ENCODE results near the gene RASAL1. TPM values are rescaled to one million over a fixed set of nuclear protein-coding genes. Genes with fewer than 3 reads are reported as not detected.
A peak's percentile ranks its signal among the peaks of the same experiment; 100 is the strongest.
"Not testable (repeated sequence)": the region's sequence is repeated elsewhere in the genome, so short reads cannot be mapped to it uniquely, and the experiment has no call there.

RASAL1 gene
- total RNA-seq, 1 experiment from 2014 or later: 8.1 TPM

DNA sequence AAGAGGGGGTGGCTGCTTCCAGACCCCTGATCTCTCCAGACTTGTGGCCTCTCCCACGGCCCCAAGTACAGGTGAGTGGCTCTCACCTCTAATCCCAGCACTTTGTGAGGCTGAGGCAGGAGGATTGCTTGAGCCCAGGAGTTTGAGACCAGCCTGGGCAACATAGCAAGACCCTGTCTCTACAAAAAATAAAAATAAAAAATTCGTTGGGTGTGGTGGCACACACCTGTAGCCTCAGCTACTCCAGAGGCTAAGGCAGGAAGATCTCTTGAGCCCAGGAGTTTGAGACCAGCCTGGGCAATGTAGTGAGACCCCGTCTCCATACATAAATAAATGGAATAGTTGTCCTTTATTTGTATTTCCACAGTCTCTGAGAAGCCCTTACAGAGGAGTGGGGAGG, 6.2 kb upstream of the RASAL1 start:
- H3K9me3 Mint-ChIP-seq; H3K4me3 Mint-ChIP-seq; H3K27ac Mint-ChIP-seq; H3K36me3 Mint-ChIP-seq; H3K27me3 Mint-ChIP-seq (ENCODE audit: low read depth); H3K4me1 Mint-ChIP-seq; ATAC-seq; POLR2A ChIA-PET; DNase-seq (ENCODE audit: low spot score): not testable (repeated sequence)
- TF ChIP-seq ZNF121 (CRISPR knock-in tag; IDR thresholded peaks at IDR 0.05): peak; percentile 54; the same call in 1 of the 2 replicates
- CTCF ChIA-PET: interaction anchor here (1.2 to 1.8 kb wide), 3 partner anchors 11 to 44 kb away, joined by 3 to 7 read pairs (median 6); no protein-coding TSS in a partner anchor

DNA sequence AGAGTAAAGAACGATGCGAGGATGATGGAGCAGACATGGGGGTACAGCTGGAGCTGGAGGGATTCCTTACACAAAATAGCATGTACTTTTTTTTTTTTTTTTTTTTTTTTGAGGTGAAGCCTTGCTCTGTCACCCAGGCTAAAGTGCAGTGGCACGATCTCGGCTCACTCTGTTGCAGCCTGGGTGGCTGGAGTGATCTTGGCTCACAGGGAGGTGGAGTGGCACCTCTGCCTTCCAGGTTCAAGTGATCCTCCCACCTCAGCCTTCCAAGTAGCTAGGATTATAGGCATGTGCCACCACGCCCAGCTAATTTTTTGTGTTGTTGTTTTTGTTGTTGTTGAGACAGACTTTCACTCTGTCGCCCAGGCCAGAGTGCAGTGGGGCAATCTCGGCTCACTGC, 5.1 kb upstream of the RASAL1 start:
- H3K27ac Mint-ChIP-seq: no peak overlapping the region; the same call in 1 of the 2 replicates
- POLR2A ChIA-PET: interaction anchor here (0.6 kb wide), 1 partner anchor 158 kb away, joined by 4 read pairs; no protein-coding TSS in a partner anchor

DNA sequence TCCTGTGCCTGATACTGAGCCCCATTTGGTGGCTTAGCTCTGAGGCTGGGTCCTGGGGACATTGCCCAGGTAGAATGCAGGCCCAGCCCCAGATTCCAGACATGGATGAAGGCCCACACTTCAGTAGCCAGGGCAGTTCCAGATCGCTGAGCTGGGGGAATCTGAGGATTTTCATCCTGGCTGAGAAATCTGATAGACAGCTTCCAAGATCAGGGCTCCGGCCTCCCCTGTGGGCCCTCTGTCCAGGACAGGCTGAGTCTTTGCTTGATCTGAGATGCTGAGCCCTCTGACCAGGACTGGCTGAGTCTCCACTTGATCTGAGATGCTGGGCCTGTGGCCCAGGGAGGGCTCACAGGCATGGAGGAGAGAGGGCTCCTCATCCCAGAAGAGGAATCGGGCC, 3.3 kb upstream of the RASAL1 start:
- ATAC-seq: no peak
- H3K27ac Mint-ChIP-seq: no peak overlapping the region
- peaks cover 15% of the 10 kb centered on the region for H3K4me1 Mint-ChIP-seq
- H3K4me3 Mint-ChIP-seq: no peak overlapping the region
- CTCF ChIA-PET: interaction anchor here (0.6 to 1.6 kb wide), 5 partner anchors 10 to 323 kb away, joined by 3 to 5 read pairs (median 3); partner anchors contain the start of gene CFAP73
- DNase-seq (ENCODE audit: low spot score): no peak
- no peaks in the 10 kb centered on the region for H3K36me3 Mint-ChIP-seq
- H3K27me3 Mint-ChIP-seq (ENCODE audit: low read depth): peaks cover 26% of the 10 kb centered on the region
- TF ChIP-seq GRHL2 (CRISPR knock-in tag; IDR thresholded peaks at IDR 0.05; ENCODE audit: insufficient replicate concordance, severe bottlenecking) (no peak), ZNF416 (CRISPR knock-in tag; IDR thresholded peaks at IDR 0.05) (no peak)
- TF ChIP-seq, protein P1, sequence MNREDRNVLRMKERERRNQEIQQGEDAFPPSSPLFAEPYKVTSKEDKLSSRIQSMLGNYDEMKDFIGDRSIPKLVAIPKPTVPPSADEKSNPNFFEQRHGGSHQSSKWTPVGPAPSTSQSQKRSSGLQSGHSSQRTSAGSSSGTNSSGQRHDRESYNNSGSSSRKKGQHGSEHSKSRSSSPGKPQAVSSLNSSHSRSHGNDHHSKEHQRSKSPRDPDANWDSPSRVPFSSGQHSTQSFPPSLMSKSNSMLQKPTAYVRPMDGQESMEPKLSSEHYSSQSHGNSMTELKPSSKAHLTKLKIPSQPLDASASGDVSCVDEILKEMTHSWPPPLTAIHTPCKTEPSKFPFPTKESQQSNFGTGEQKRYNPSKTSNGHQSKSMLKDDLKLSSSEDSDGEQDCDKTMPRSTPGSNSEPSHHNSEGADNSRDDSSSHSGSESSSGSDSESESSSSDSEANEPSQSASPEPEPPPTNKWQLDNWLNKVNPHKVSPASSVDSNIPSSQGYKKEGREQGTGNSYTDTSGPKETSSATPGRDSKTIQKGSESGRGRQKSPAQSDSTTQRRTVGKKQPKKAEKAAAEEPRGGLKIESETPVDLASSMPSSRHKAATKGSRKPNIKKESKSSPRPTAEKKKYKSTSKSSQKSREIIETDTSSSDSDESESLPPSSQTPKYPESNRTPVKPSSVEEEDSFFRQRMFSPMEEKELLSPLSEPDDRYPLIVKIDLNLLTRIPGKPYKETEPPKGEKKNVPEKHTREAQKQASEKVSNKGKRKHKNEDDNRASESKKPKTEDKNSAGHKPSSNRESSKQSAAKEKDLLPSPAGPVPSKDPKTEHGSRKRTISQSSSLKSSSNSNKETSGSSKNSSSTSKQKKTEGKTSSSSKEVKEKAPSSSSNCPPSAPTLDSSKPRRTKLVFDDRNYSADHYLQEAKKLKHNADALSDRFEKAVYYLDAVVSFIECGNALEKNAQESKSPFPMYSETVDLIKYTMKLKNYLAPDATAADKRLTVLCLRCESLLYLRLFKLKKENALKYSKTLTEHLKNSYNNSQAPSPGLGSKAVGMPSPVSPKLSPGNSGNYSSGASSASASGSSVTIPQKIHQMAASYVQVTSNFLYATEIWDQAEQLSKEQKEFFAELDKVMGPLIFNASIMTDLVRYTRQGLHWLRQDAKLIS (CRISPR knock-in tag; IDR thresholded peaks at IDR 0.05; ENCODE audit: borderline replicate concordance): no peak
- POLR2A ChIA-PET: interaction anchor here (1.3 kb wide), 1 partner anchor 14 kb away, joined by 3 read pairs; no protein-coding TSS in a partner anchor
- H3K9me3 Mint-ChIP-seq: no peaks in the 10 kb centered on the region

More for the DNA sequence above, 5.1 kb upstream of the RASAL1 start:
- no peaks in the 10 kb centered on the region for H3K9me3 Mint-ChIP-seq
- H3K4me3 Mint-ChIP-seq: no peak overlapping the region
- TF ChIP-seq, protein P2, sequence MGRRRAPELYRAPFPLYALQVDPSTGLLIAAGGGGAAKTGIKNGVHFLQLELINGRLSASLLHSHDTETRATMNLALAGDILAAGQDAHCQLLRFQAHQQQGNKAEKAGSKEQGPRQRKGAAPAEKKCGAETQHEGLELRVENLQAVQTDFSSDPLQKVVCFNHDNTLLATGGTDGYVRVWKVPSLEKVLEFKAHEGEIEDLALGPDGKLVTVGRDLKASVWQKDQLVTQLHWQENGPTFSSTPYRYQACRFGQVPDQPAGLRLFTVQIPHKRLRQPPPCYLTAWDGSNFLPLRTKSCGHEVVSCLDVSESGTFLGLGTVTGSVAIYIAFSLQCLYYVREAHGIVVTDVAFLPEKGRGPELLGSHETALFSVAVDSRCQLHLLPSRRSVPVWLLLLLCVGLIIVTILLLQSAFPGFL (CRISPR knock-in tag; IDR thresholded peaks at IDR 0.05; ENCODE audit: borderline replicate concordance): no peak
- no peak for TF ChIP-seq ZNF263 (CRISPR knock-in tag; IDR thresholded peaks at IDR 0.05; ENCODE audit: low read depth)
- TF ChIP-seq, protein P3, sequence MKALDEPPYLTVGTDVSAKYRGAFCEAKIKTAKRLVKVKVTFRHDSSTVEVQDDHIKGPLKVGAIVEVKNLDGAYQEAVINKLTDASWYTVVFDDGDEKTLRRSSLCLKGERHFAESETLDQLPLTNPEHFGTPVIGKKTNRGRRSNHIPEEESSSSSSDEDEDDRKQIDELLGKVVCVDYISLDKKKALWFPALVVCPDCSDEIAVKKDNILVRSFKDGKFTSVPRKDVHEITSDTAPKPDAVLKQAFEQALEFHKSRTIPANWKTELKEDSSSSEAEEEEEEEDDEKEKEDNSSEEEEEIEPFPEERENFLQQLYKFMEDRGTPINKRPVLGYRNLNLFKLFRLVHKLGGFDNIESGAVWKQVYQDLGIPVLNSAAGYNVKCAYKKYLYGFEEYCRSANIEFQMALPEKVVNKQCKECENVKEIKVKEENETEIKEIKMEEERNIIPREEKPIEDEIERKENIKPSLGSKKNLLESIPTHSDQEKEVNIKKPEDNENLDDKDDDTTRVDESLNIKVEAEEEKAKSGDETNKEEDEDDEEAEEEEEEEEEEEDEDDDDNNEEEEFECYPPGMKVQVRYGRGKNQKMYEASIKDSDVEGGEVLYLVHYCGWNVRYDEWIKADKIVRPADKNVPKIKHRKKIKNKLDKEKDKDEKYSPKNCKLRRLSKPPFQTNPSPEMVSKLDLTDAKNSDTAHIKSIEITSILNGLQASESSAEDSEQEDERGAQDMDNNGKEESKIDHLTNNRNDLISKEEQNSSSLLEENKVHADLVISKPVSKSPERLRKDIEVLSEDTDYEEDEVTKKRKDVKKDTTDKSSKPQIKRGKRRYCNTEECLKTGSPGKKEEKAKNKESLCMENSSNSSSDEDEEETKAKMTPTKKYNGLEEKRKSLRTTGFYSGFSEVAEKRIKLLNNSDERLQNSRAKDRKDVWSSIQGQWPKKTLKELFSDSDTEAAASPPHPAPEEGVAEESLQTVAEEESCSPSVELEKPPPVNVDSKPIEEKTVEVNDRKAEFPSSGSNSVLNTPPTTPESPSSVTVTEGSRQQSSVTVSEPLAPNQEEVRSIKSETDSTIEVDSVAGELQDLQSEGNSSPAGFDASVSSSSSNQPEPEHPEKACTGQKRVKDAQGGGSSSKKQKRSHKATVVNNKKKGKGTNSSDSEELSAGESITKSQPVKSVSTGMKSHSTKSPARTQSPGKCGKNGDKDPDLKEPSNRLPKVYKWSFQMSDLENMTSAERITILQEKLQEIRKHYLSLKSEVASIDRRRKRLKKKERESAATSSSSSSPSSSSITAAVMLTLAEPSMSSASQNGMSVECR (CRISPR knock-in tag; IDR thresholded peaks at IDR 0.05; ENCODE audit: borderline replicate concordance): no peak
- no peak for TF ChIP-seq ZNF121 (CRISPR knock-in tag; IDR thresholded peaks at IDR 0.05)
- TF ChIP-seq TCF7 (CRISPR knock-in tag; IDR thresholded peaks at IDR 0.05; ENCODE audit: low read depth): no peak
- TF ChIP-seq ETV6 (CRISPR knock-in tag; IDR thresholded peaks at IDR 0.05): no peak
- no peak for TF ChIP-seq EMX1 (CRISPR knock-in tag; IDR thresholded peaks at IDR 0.05)
- TF ChIP-seq, protein P4, sequence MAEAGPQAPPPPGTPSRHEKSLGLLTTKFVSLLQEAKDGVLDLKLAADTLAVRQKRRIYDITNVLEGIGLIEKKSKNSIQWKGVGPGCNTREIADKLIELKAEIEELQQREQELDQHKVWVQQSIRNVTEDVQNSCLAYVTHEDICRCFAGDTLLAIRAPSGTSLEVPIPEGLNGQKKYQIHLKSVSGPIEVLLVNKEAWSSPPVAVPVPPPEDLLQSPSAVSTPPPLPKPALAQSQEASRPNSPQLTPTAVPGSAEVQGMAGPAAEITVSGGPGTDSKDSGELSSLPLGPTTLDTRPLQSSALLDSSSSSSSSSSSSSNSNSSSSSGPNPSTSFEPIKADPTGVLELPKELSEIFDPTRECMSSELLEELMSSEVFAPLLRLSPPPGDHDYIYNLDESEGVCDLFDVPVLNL (CRISPR knock-in tag; IDR thresholded peaks at IDR 0.05; ENCODE audit: borderline replicate concordance, low read depth): no peak
- peaks cover 10% of the 10 kb centered on the region for H3K27me3 Mint-ChIP-seq (ENCODE audit: low read depth)
- CTCF ChIA-PET: interaction anchor here (0.6 to 1.3 kb wide), 2 partner anchors 9 to 12 kb away, joined by 4 to 7 read pairs; partner anchors contain the start of gene CFAP73
- H3K36me3 Mint-ChIP-seq: no peaks in the 10 kb centered on the region
- H3K4me1 Mint-ChIP-seq: peaks cover 16% of the 10 kb centered on the region
- ATAC-seq (no peak), DNase-seq (ENCODE audit: low spot score) (no peak)
